Caco-2 (cell line): Measurements from ENCODE around the gene PLB1. TPM values are rescaled to one million over a fixed set of nuclear protein-coding genes. Genes with fewer than 3 reads are reported as not detected.
"Not testable (repeated sequence)": the region's sequence is repeated elsewhere in the genome, so short reads cannot be mapped to it uniquely, and the experiment has no call there.

ENCODE experiments used
- BruUV-seq: library from RNA; stranded (reverse); fragments of 400-500 nt; replicated peaks from 2 replicates; lab custom pipeline; 2021; lab: Mats Ljungman, UMichigan
- CTCF ChIA-PET: fragments of 300-600 bp; sonication (Branson Sonifier 250); formaldehyde crosslinking; loops from one replicate; lab custom pipeline; 2022; ENCODE audit warnings: antibody characterized with exemption; lab: Charles Lee
- POLR2A ChIA-PET: fragments of 300-600 bp; sonication (Branson Sonifier 250); formaldehyde crosslinking; loops from one replicate; lab custom pipeline; 2022; ENCODE audit warnings: antibody characterized with exemption; lab: Charles Lee
- DNase-seq, 2 experiments: peaks; one replicate each; pipeline versions ENCODE4 v3.0.0 to v3.0.0-alpha.2; 2020 to 2022
- H3K27me3 ChIP-seq: replicated peaks from 2 replicates; pipeline ENCODE4 v1.6.0; 2011; ENCODE audit warnings: low read length; ENCODE audit not compliant: control insufficient read depth, insufficient read depth
- H3K36me3 ChIP-seq: 2 replicates; pipeline ENCODE4 v1.5.1; 2011; ENCODE audit warnings: low read length; ENCODE audit not compliant: control insufficient read depth, insufficient read depth
- H3K4me1 ChIP-seq: fragments of 250-450 bp; sonication (Bioruptor Pico); 2 replicates; pipeline ENCODE4 v1.5.1; 2020; ENCODE audit warnings: mild to moderate bottlenecking
- H3K4me3 ChIP-seq: 2 replicates; pipeline ENCODE4 v1.5.1; 2011; ENCODE audit warnings: low read depth, mild to moderate bottlenecking, control low read depth, low read length
- H3K9me3 ChIP-seq: fragments of 250-450 bp; sonication (Bioruptor Pico); 2 replicates; pipeline ENCODE4 v1.5.1; 2020; ENCODE audit warnings: mild to moderate bottlenecking, moderate library complexity
- H3K27ac Mint-ChIP-seq: one replicate; pipeline ENCODE4 v1.8.0; 2022; ENCODE audit warnings: mixed read lengths; ENCODE audit not compliant: unreplicated experiment
- H3K27me3 Mint-ChIP-seq: one replicate; pipeline ENCODE4 v1.8.0; 2022; ENCODE audit warnings: mixed read lengths; ENCODE audit not compliant: insufficient read depth, unreplicated experiment
- H3K36me3 Mint-ChIP-seq: one replicate; pipeline ENCODE4 v1.8.0; 2022; ENCODE audit warnings: mild to moderate bottlenecking, mixed read lengths; ENCODE audit not compliant: insufficient read depth, unreplicated experiment
- H3K4me1 Mint-ChIP-seq: one replicate; pipeline ENCODE4 v1.8.0; 2022; ENCODE audit warnings: low read depth, mixed read lengths; ENCODE audit not compliant: unreplicated experiment
- H3K4me3 Mint-ChIP-seq: one replicate; pipeline ENCODE4 v1.8.0; 2022; ENCODE audit warnings: mild to moderate bottlenecking, moderate library complexity, mixed read lengths; ENCODE audit not compliant: unreplicated experiment
- H3K9me3 Mint-ChIP-seq: one replicate; pipeline ENCODE4 v1.8.0; 2022; ENCODE audit warnings: mixed read lengths; ENCODE audit not compliant: unreplicated experiment
- CTCF ChIP-seq, 2 experiments: fragments of 200-600 bp in 1 of 2; IDR thresholded peaks; 1 replicate in 1 of 2; 2 replicates in 1 of 2; pipeline versions ENCODE4 v1.5.1 to v1.8.0; 2011 to 2022; ENCODE audit warnings: antibody characterized with exemption in 1 of 2, control low read depth in 1 of 2, inconsistent platforms in 1 of 2, low read depth in 1 of 2, low read length in 1 of 2, mild to moderate bottlenecking in 1 of 2, moderate library complexity in 1 of 2; ENCODE audit not compliant: insufficient read depth in 1 of 2, severe bottlenecking in 1 of 2, unreplicated experiment in 1 of 2
- intact Hi-C: fragments of 100-400 bp; cut with micrococcal nuclease; formaldehyde crosslinking; loops from one replicate; pipeline ENCODE4 v1.10.0; 2022; ENCODE audit not compliant: unreplicated experiment
- total RNA-seq: library from RNA; stranded (reverse); gene quantifications from 2 replicates; pipeline ENCODE4 v1.2.3, GENCODE V29; 2022

PLB1 gene
- total RNA-seq, 1 experiment from 2014 or later = 2.8 TPM

GRCh38 chr2:28664120-28664842 lies 168.4 kb downstream of the PLB1 start:
- ChIA-PET CTCF (interaction anchor here (0.9 to 2.5 kb wide), 7 partner anchors 10 to 70 kb away, joined by 3 to 8 read pairs (median 4); no protein-coding TSS in a partner anchor), POLR2A (interaction anchor here (1.0 kb wide), 1 partner anchor 19 kb away, joined by 3 read pairs; no protein-coding TSS in a partner anchor)
- Mint-ChIP-seq H3K4me1 (peaks cover 21% of the 10 kb centered on the region), H3K4me3 (no peak overlapping the region), H3K36me3 (peaks cover 6% of the 10 kb centered on the region), H3K9me3 (no peaks in the 10 kb centered on the region), H3K27ac (peak overlapping the region; percentile 23), H3K27me3 (no peaks in the 10 kb centered on the region)
- Histone ChIP-seq H3K9me3 (no peaks in the 10 kb centered on the region), H3K4me1 (peaks cover 35% of the 10 kb centered on the region), H3K4me3 (no peak overlapping the region), H3K36me3 (no peaks in the 10 kb centered on the region), H3K27me3 (no peaks in the 10 kb centered on the region)
- TF ChIP-seq CTCF (IDR thresholded peaks at IDR 0.05; ENCODE audit: insufficient read depth in 1 of 2, low read depth in 1 of 2, low read length in 1 of 2, severe bottlenecking in 1 of 2, unreplicated experiment in 1 of 2) = no peak
- no TSS peak for BruUV-seq
- intact Hi-C loops = loop anchor here (5.0 kb wide), 1 partner anchor 58 kb away; no protein-coding TSS in a partner anchor
- DNase-seq = no peak

- H3K36me3 ChIP-seq = no peaks in the 10 kb centered on the region
- Mint-ChIP-seq H3K27me3 (no peaks in the 10 kb centered on the region), H3K9me3 (no peaks in the 10 kb centered on the region), H3K4me3 (no peak overlapping the region), H3K36me3 (peaks cover 6% of the 10 kb centered on the region), H3K27ac (peak overlapping the region; percentile 23), H3K4me1 (peaks cover 21% of the 10 kb centered on the region)
- peaks cover 35% of the 10 kb centered on the region for H3K4me1 ChIP-seq
- no peak for DNase-seq
- H3K4me3 ChIP-seq = no peak overlapping the region
- H3K27me3 ChIP-seq = no peaks in the 10 kb centered on the region
- BruUV-seq = no TSS peak
- ChIA-PET CTCF (interaction anchor here (0.9 to 2.5 kb wide), 4 partner anchors 17 to 71 kb away, joined by 3 to 8 read pairs (median 5); no protein-coding TSS in a partner anchor), POLR2A (no interaction called here)
- no peak for TF ChIP-seq CTCF (IDR thresholded peaks at IDR 0.05; ENCODE audit: insufficient read depth in 1 of 2, low read depth in 1 of 2, low read length in 1 of 2, severe bottlenecking in 1 of 2, unreplicated experiment in 1 of 2)
- no peaks in the 10 kb centered on the region for H3K9me3 ChIP-seq
- intact Hi-C loops = no loop called here
Observed at GRCh38 chr2:28665041-28665704, 169.3 kb downstream of the PLB1 start.

- H3K27me3 ChIP-seq, H3K4me3 ChIP-seq, H3K36me3 Mint-ChIP-seq, BruUV-seq, H3K9me3 Mint-ChIP-seq, DNase-seq, CTCF ChIA-PET, H3K9me3 ChIP-seq, intact Hi-C loops, H3K4me3 Mint-ChIP-seq, H3K27ac Mint-ChIP-seq, H3K27me3 Mint-ChIP-seq, H3K36me3 ChIP-seq, POLR2A ChIA-PET: not testable (repeated sequence)
- H3K4me1 Mint-ChIP-seq = peaks cover 21% of the 10 kb centered on the region
- peaks cover 35% of the 10 kb centered on the region for H3K4me1 ChIP-seq
Observed at GRCh38 chr2:28665811-28666377, 170.0 kb downstream of the PLB1 start.
